OCI-LY7 (cell line): ENCODE results near the gene TEX12.

Experiments
- EZH2phosphoT487 ChIP-seq: fragments of 200-600 bp; sonication (generic); IDR thresholded peaks from 2 replicates; pipeline ENCODE4 v1.6.1; 2018; ENCODE audit warnings: low read depth, borderline replicate concordance, mild to moderate bottlenecking, mixed run types, antibody characterized with exemption, low read length, moderate library complexity, mixed read lengths
- TF ChIP-seq, protein P1 (sequence below): fragments of 200-600 bp; sonication (generic); conservative IDR thresholded peaks from 2 replicates; pipeline ENCODE4 v1.5.1; 2014; ENCODE audit warnings: mild to moderate bottlenecking, antibody characterized with exemption, low read length, moderate library complexity, mixed read lengths

DNA sequence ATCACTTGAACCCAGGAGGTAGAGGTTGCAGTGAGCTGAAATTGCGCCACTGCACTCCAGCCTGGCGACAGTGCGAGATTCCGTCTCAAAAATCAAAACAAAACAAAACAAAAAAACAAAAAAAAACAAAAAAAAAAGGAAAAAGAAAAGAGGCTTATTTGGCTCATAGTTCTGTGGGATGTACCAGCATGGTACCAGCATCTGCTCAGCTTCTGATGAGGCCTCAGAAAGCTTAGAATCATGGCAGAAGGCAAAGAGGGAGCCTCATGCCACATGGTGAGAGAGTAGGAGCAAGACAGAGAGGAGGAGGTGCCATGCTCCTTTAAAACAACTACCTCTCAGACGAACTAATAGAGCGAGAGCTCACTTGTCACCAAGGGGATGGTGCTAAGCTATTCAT is 48.4 kb downstream of the TEX12 start:
- TF ChIP-seq, protein P1, sequence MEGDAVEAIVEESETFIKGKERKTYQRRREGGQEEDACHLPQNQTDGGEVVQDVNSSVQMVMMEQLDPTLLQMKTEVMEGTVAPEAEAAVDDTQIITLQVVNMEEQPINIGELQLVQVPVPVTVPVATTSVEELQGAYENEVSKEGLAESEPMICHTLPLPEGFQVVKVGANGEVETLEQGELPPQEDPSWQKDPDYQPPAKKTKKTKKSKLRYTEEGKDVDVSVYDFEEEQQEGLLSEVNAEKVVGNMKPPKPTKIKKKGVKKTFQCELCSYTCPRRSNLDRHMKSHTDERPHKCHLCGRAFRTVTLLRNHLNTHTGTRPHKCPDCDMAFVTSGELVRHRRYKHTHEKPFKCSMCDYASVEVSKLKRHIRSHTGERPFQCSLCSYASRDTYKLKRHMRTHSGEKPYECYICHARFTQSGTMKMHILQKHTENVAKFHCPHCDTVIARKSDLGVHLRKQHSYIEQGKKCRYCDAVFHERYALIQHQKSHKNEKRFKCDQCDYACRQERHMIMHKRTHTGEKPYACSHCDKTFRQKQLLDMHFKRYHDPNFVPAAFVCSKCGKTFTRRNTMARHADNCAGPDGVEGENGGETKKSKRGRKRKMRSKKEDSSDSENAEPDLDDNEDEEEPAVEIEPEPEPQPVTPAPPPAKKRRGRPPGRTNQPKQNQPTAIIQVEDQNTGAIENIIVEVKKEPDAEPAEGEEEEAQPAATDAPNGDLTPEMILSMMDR: no peak
- TF ChIP-seq EZH2phosphoT487: no peak
